Mesothelial cell of epicardium (in vitro differentiated cells): ENCODE results near the gene SLF2. TPM values are rescaled to one million over a fixed set of nuclear protein-coding genes. Genes with fewer than 3 reads are reported as not detected.

Experiments used
- DNase-seq, 2 experiments: peaks; one replicate each; pipeline ENCODE4 v3.0.0; 2021; ENCODE audit warnings: low spot score in 2 of 2; ENCODE audit not compliant: unreplicated experiment in 2 of 2
- H3K27ac Mint-ChIP-seq: 2 replicates; pipeline ENCODE4 v1.8.0; 2021; ENCODE audit warnings: mixed read lengths
- H3K27me3 Mint-ChIP-seq: 2 replicates; pipeline ENCODE4 v1.8.0; 2021; ENCODE audit warnings: low read depth, mixed read lengths
- H3K36me3 Mint-ChIP-seq: 2 replicates; pipeline ENCODE4 v1.8.0; 2021; ENCODE audit warnings: mixed read lengths
- H3K4me1 Mint-ChIP-seq: 2 replicates; pipeline ENCODE4 v1.8.0; 2021; ENCODE audit warnings: mixed read lengths
- H3K4me3 Mint-ChIP-seq: 2 replicates; pipeline ENCODE4 v1.8.0; 2021; ENCODE audit warnings: mild to moderate bottlenecking, moderate library complexity, mixed read lengths
- H3K9me3 Mint-ChIP-seq: 2 replicates; pipeline ENCODE4 v1.8.0; 2021; ENCODE audit warnings: mixed read lengths
- CTCF ChIP-seq: fragments of 200-600 bp; sonication (generic); IDR thresholded peaks from one replicate; pipeline ENCODE4 v1.5.0; 2021; ENCODE audit warnings: antibody characterized with exemption; ENCODE audit not compliant: unreplicated experiment
- total RNA-seq: library from RNA; stranded (reverse); gene quantifications from 3 replicates; pipeline ENCODE4 v1.2.1, GENCODE V29; 2021

Gene SLF2
- total RNA-seq, 1 donor from 2014 or later = 35.5 TPM

DNA sequence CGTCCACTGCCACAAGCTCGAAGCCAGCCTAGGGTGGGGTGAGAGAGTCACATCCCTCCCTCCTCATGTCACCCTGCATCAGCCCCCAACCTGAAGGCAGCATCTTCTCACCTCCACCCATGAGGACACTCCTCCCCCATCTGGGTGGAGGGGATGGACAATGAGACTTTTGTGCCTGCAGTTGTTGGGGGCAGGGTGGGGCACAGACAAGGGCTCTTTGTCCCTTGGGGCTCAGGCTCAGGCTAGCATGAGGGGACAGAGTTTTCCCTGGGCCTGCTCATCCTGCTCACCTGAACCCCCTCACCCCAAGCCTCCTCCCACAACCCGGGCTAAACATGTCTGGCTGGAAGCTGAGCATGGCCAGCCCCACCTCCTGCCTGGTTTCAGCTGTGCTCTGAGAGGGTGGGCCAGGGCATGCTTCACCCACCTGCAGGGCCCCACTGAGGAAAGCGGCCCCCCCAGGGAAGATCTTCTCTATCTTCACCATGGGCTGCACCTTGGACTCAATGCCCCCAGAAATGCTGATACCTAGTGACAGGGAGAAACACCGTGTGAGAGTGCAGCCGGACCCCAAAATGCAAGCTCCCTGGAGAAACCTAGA, 96.2 kb downstream of the SLF2 start:
- Mint-ChIP-seq H3K27me3 (no peaks in the 10 kb centered on the region), H3K9me3 (no peaks in the 10 kb centered on the region), H3K27ac (peak overlapping the region; percentile 43), H3K4me1 (peaks cover 17% of the 10 kb centered on the region), H3K4me3 (no peak overlapping the region), H3K36me3 (peaks cover 4% of the 10 kb centered on the region)
- DNase-seq = no peak
- TF ChIP-seq CTCF = no peak

- H3K4me1 Mint-ChIP-seq = peaks cover 22% of the 10 kb centered on the region
- peaks cover under 1% of the 10 kb centered on the region for H3K36me3 Mint-ChIP-seq
- no peaks in the 10 kb centered on the region for H3K9me3 Mint-ChIP-seq
- DNase-seq = no peak
- no peak for TF ChIP-seq CTCF
- peaks cover 6% of the 10 kb centered on the region for H3K27me3 Mint-ChIP-seq
- no peak overlapping the region for H3K4me3 Mint-ChIP-seq
- no peak overlapping the region for H3K27ac Mint-ChIP-seq
Observed at GRCh38 chr10:101010329-101010728, 97.6 kb downstream of the SLF2 start.

GRCh38 chr10:101011517-101012423, 99.0 kb downstream of the SLF2 start:
- DNase-seq = no peak
- peaks cover 24% of the 10 kb centered on the region for H3K4me1 Mint-ChIP-seq
- no peaks in the 10 kb centered on the region for H3K36me3 Mint-ChIP-seq
- no peak overlapping the region for H3K27ac Mint-ChIP-seq
- peaks cover 14% of the 10 kb centered on the region for H3K27me3 Mint-ChIP-seq
- TF ChIP-seq CTCF = no peak
- no peak overlapping the region for H3K4me3 Mint-ChIP-seq
- no peaks in the 10 kb centered on the region for H3K9me3 Mint-ChIP-seq

DNA sequence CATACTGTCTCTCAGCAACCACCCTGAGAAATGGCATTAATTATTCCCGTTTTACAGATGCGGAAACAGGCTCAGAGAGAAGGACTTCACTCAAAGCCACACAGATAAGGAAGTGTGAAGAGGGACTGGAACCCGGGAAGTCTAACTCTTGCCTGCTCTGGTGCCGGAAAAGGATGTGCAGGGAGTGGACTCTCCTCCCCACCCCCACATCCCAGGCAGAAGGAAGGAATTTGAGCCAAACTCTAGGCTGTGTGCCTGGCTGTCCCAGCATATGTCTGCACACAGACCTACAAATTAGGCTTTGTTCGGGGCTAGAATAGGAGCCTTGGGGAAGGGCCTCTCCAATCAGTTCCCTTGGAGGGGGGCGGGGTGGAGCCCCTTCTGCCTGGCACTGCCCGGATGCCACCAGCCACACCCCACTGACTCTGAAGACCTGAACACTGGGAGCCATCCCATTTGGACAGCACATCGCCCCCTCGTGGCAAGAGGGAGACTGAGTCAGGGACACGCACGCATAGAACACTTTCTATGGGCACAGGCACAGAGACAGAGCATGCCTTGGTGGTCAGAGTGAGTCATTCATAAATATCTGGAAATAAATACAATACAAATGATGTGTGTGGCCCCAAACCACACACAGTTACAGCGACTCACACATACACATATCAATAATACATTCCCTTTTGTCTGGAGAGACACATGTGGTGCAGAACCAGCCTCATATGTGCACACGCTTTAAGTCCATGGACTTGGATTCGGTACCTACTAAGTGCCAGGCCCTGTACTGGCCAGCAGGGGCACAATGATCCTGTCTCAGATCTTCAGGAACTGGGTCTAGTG, 100.0 kb downstream of the SLF2 start:
- Mint-ChIP-seq H3K27ac (peak overlapping the region; percentile 30), H3K9me3 (no peaks in the 10 kb centered on the region), H3K4me1 (peaks cover 24% of the 10 kb centered on the region), H3K36me3 (no peaks in the 10 kb centered on the region), H3K27me3 (peaks cover 23% of the 10 kb centered on the region), H3K4me3 (no peak overlapping the region)
- DNase-seq = peak; percentile 65 to 88
- TF ChIP-seq CTCF = peak; percentile 84

DNA sequence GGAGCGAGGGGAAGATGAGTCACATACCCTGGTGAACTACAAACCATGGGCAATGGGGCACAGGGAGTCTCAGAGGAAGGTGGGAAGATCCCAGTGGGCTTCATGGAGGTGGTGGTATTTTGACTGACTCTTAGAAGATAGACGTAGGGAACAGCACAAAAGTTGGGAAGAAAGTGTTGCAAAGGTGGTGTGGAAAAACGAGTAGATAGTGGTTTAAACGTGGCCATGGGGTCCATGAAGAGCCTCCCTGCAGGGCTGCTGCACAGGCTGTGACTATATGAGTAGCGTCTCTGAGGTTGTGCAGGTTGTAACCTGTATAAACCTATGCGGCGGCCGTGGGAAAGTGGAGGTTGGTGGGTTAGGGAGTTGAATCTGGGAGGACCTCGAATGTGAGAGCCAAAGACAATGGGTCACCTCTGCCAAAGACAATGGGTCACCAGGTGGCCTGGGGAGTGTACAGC, 100.6 kb downstream of the SLF2 start:
- no peak overlapping the region for H3K4me3 Mint-ChIP-seq
- no peaks in the 10 kb centered on the region for H3K36me3 Mint-ChIP-seq
- no peaks in the 10 kb centered on the region for H3K9me3 Mint-ChIP-seq
- DNase-seq = no peak
- peak overlapping the region; percentile 28 for H3K27ac Mint-ChIP-seq
- H3K4me1 Mint-ChIP-seq = peaks cover 23% of the 10 kb centered on the region
- H3K27me3 Mint-ChIP-seq = peaks cover 29% of the 10 kb centered on the region
- TF ChIP-seq CTCF = no peak
